B cell (primary cell): ENCODE data around the gene PDCD4. TPM values are rescaled to one million over a fixed set of nuclear protein-coding genes. Genes with fewer than 3 reads are reported as not detected.
A peak's percentile ranks its signal among the peaks of the same experiment; 100 is the strongest.

Experiments
- ATAC-seq: fragments of 200-7000 bp; cut with Tn5 transposase; one replicate; pipeline ENCODE4 v1.10.0; 2021; ENCODE audit warnings: low read depth, mild to moderate bottlenecking, moderate number of reproducible peaks, moderate library complexity
- CTCF ChIA-PET: fragments of 350-600 bp; sonication (Branson Sonifier 250); formaldehyde crosslinking; loops from one replicate; lab custom pipeline; 2021; ENCODE audit warnings: antibody characterized with exemption, inconsistent platforms; lab: Charles Lee
- POLR2A ChIA-PET: fragments of 350-600 bp; sonication (Branson Sonifier 250); formaldehyde crosslinking; loops from one replicate; lab custom pipeline; 2021; ENCODE audit warnings: antibody characterized with exemption; lab: Charles Lee
- DNase-seq: peaks from one replicate; pipeline ENCODE4 v3.0.0; 2013
- H2AFZ ChIP-seq: 2 replicates; pipeline ENCODE4 v1.6.1; 2012; ENCODE audit warnings: mild to moderate bottlenecking, low read depth, low read length; ENCODE audit not compliant: insufficient read depth, poor library complexity, severe bottlenecking
- H3K27ac ChIP-seq, 2 donors: 1 replicate in 1 of 2; 2 replicates in 1 of 2; pipeline ENCODE4 v1.5.1; 2012 to 2013; ENCODE audit warnings: low read length in 2 of 2, mild to moderate bottlenecking in 2 of 2, moderate library complexity in 1 of 2
- H3K27me3 ChIP-seq, 4 experiments: fragments of 200-600 bp in 1 of 4; sonication (generic) in 1 of 4; replicated peaks in 1 of 4; 1 replicate in 2 of 4; 2 replicates in 2 of 4; pipeline versions ENCODE4 v1.6.1 to v1.7.0; 2013 to 2016; ENCODE audit warnings: low read length in 3 of 4, mild to moderate bottlenecking in 2 of 4, mixed read lengths in 1 of 4, moderate library complexity in 1 of 4; ENCODE audit not compliant: insufficient read depth in 4 of 4, control insufficient read depth in 3 of 4; ENCODE audit errors: control extremely low read depth in 1 of 4
- H3K36me3 ChIP-seq, 2 experiments: replicated peaks in 1 of 2; 1 replicate in 1 of 2; 2 replicates in 1 of 2; pipeline versions ENCODE4 v1.6.1 to v1.7.1; 2013; ENCODE audit warnings: low read length in 1 of 2; ENCODE audit not compliant: insufficient read depth in 2 of 2, control insufficient read depth in 1 of 2; ENCODE audit errors: control extremely low read depth in 1 of 2, extremely low read depth in 1 of 2
- H3K4me1 ChIP-seq, 2 donors: fragments of 200-600 bp in 1 of 2; sonication (generic) in 1 of 2; 1 replicate in 1 of 2; 2 replicates in 1 of 2; pipeline versions ENCODE4 v1.5.1 to v1.6.1; 2013 to 2017; ENCODE audit warnings: low read length in 2 of 2; ENCODE audit not compliant: control insufficient read depth in 2 of 2, insufficient read depth in 2 of 2
- H3K4me2 ChIP-seq: replicated peaks from 2 replicates; pipeline ENCODE3; 2012; ENCODE audit warnings: mild to moderate bottlenecking, low read depth, low read length; ENCODE audit not compliant: poor library complexity, severe bottlenecking
- H3K4me3 ChIP-seq, 5 experiments: fragments of 200-600 bp in 1 of 5; sonication (generic) in 1 of 5; 1 replicate in 3 of 5; 2 replicates in 2 of 5; pipeline versions ENCODE4 v1.5.1 to v1.7.0; 2011 to 2016; ENCODE audit warnings: low read length in 4 of 5, mild to moderate bottlenecking in 4 of 5, low read depth in 2 of 5, control low read depth in 1 of 5, moderate library complexity in 1 of 5; ENCODE audit not compliant: insufficient read depth in 1 of 5; ENCODE audit errors: control extremely low read depth in 1 of 5, extremely low read depth in 1 of 5
- H3K79me2 ChIP-seq: fragments of 200-600 bp; sonication (generic); one replicate; pipeline ENCODE4 v1.6.0; 2016; ENCODE audit warnings: low read length; ENCODE audit not compliant: control insufficient read depth, insufficient read depth
- H3K9ac ChIP-seq: fragments of 200-600 bp; sonication (generic); 2 replicates; pipeline ENCODE4 v1.6.1; 2017; ENCODE audit warnings: mild to moderate bottlenecking, low read length, moderate library complexity
- H3K9me3 ChIP-seq, 3 donors: one replicate each; pipeline versions ENCODE4 v1.6.1 to v1.7.1; 2013; ENCODE audit warnings: low read length in 2 of 3; ENCODE audit not compliant: control insufficient read depth in 2 of 3, insufficient read depth in 1 of 3; ENCODE audit errors: control extremely low read depth in 1 of 3
- H4K20me1 ChIP-seq: 2 replicates; pipeline ENCODE4 v1.6.0; 2012; ENCODE audit warnings: mild to moderate bottlenecking, low read length; ENCODE audit not compliant: insufficient read depth, control insufficient read depth, poor library complexity, severe bottlenecking
- H3K27ac Mint-ChIP-seq: one replicate; pipeline ENCODE4 v1.8.0; 2021; ENCODE audit warnings: mixed read lengths
- H3K27me3 Mint-ChIP-seq: one replicate; pipeline ENCODE4 v1.8.0; 2021; ENCODE audit warnings: mixed read lengths
- H3K4me1 Mint-ChIP-seq: one replicate; pipeline ENCODE4 v1.8.0; 2021; ENCODE audit warnings: mixed read lengths
- H3K4me3 Mint-ChIP-seq: one replicate; pipeline ENCODE4 v1.8.0; 2021; ENCODE audit warnings: mixed read lengths
- H3K9me3 Mint-ChIP-seq: one replicate; pipeline ENCODE4 v1.8.0; 2022; ENCODE audit warnings: mixed read lengths; ENCODE audit not compliant: insufficient read depth
- WGBS: methylation state at CpG from one replicate; pipeline ENCODE4 v1.1.5; 2013; ENCODE audit warnings: missing lambda C conversion rate; ENCODE audit not compliant: insufficient coverage; 5-methylcytosine and 5-hydroxymethylcytosine counted together
- intact Hi-C: fragments of 100-400 bp; cut with micrococcal nuclease; formaldehyde crosslinking; loops from one replicate; pipeline ENCODE4 v1.10.0; 2022
- polyA plus RNA-seq: library from polyadenylated mRNA; depleted of rRNA; stranded (reverse); fragments of >200 nt; gene quantifications from 2 replicates; pipeline ENCODE4 v1.2.3, GENCODE V29; 2012
- total RNA-seq, 2 donors: library from RNA; stranded (reverse); fragments of 120-200 nt in 1 of 2; gene quantifications; 1 replicate in 1 of 2; 2 replicates in 1 of 2; pipeline versions ENCODE4 v1.2.3 to v1.2.4, GENCODE V29; 2013 to 2022
- TF ChIP-seq, protein P1 (sequence below): fragments of 200-600 bp; IDR thresholded peaks from one replicate; pipeline ENCODE4 v1.8.0; 2022; ENCODE audit warnings: antibody characterized with exemption, mild to moderate bottlenecking

Gene PDCD4
- total and polyA plus RNA-seq, 2 donors (not counting 1 experiment from before 2014, with no cell fraction given), result 33.9 to 169 TPM

DNA sequence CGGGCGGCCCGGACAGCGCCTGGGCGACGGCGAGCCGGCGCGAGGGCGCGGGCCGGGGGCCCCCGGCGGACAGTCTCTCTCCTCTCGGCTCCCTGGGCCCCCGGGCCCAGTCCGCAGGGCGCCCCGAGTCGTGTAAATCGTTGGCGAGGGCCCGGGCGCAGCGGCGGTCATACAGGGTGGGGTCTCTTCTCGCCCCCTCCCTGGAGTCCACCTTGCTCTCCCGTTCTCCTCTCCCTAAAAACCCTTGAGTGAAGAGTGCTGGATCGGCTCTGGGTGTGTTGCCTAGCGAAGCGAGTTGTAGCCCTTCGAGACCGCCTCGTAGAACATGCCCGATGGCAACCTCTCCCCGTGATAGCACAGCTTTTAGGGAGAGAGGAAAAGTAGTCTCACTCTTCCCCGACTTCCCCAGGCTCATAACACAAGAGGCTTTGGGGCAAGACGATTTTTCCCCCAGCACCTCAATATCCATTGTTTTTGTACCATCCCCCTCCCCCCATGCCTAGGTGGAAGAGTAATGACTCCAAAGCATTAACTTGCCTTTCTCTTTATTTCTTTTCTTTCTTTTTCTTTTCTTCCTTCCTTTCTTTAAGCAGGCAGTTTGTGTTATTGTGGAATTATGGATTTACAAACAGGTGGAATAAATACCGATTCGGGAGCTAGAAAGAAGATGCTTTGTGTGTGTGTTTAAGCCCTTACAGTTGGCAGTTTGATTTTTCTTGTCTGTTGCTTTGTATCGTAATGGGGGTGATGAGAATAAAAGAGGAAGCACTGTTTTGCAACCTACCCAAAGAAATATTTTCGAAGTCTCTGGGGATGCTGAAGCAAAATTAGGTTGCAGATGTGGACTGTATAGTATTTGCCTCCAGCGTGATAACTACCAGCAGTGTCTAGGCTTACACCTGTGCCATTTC is 48.5 kb downstream of the PDCD4 start:
- under 1% methylated on average over 37 of the region's 44 CpGs for WGBS
- peaks cover 17 to 41% of the 10 kb centered on the region in 2 donors for H3K4me1 ChIP-seq

More for the DNA sequence above, 48.5 kb downstream of the PDCD4 start:
- ChIA-PET POLR2A (no interaction called here), CTCF (interaction anchor here (0.6 to 1.0 kb wide), 3 partner anchors 117 to 787 kb away, joined by 3 read pairs; partner anchors contain the start of gene SMC3)
- H3K4me2 ChIP-seq, result peak overlapping the region; percentile 70
- peaks cover 2 to 4% of the 10 kb centered on the region in 2 experiments for H3K36me3 ChIP-seq
- H3K9me3 ChIP-seq, result no peaks in the 10 kb centered on the region
- H4K20me1 ChIP-seq, result peaks cover 27% of the 10 kb centered on the region
- H3K79me2 ChIP-seq, result peaks cover 58% of the 10 kb centered on the region
- peaks cover 54% of the 10 kb centered on the region for H3K4me1 Mint-ChIP-seq
- ATAC-seq, result peak; percentile 19
- intact Hi-C loops, result loop anchor here (1.0 to 5.0 kb wide), 9 partner anchors 47 to 911 kb away; partner anchors contain the start of genes DUSP5 and SMC3
- peak overlapping the region; percentile 81 to 86 for H3K27ac ChIP-seq
- H3K9ac ChIP-seq, result peak overlapping the region; percentile 86
- H3K4me3 Mint-ChIP-seq, result peak overlapping the region; percentile 98
- H3K4me3 ChIP-seq, result peak overlapping the region; percentile 78 to 91 (median 90)
- peak overlapping the region; percentile 22 for H2AFZ ChIP-seq
- TF ChIP-seq, protein P1, sequence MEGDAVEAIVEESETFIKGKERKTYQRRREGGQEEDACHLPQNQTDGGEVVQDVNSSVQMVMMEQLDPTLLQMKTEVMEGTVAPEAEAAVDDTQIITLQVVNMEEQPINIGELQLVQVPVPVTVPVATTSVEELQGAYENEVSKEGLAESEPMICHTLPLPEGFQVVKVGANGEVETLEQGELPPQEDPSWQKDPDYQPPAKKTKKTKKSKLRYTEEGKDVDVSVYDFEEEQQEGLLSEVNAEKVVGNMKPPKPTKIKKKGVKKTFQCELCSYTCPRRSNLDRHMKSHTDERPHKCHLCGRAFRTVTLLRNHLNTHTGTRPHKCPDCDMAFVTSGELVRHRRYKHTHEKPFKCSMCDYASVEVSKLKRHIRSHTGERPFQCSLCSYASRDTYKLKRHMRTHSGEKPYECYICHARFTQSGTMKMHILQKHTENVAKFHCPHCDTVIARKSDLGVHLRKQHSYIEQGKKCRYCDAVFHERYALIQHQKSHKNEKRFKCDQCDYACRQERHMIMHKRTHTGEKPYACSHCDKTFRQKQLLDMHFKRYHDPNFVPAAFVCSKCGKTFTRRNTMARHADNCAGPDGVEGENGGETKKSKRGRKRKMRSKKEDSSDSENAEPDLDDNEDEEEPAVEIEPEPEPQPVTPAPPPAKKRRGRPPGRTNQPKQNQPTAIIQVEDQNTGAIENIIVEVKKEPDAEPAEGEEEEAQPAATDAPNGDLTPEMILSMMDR, result no peak
- no peaks in the 10 kb centered on the region for H3K27me3 ChIP-seq
- no peaks in the 10 kb centered on the region for H3K27me3 Mint-ChIP-seq
- peak; percentile 87 for DNase-seq
- H3K9me3 Mint-ChIP-seq, result no peaks in the 10 kb centered on the region
- peak overlapping the region; percentile 97 for H3K27ac Mint-ChIP-seq
